OCI-LY7 (cell line): ENCODE data around the gene FSIP2. TPM values are rescaled to one million over a fixed set of nuclear protein-coding genes. Genes with fewer than 3 reads are reported as not detected.

Source experiments
- Bru-seq: library from RNA; stranded (reverse); fragments of 400-500 nt; gene quantifications from one replicate; lab custom pipeline; 2021; lab: Mats Ljungman, UMichigan
- BruChase-seq, 2 experiments: library from RNA; stranded (reverse); fragments of 400-500 nt; gene quantifications; one replicate each; lab custom pipeline; 2021; lab: Mats Ljungman, UMichigan
- BruUV-seq: library from RNA; stranded (reverse); fragments of 400-500 nt; replicated peaks from 2 replicates; lab custom pipeline; 2021; lab: Mats Ljungman, UMichigan
- CTCF ChIA-PET: fragments of 300-600 bp; sonication (Branson Sonifier 250); formaldehyde crosslinking; loops from one replicate; lab custom pipeline; 2022; ENCODE audit warnings: antibody characterized with exemption; ENCODE audit not compliant: unreplicated experiment; lab: Charles Lee
- POLR2A ChIA-PET: fragments of 300-600 bp; sonication (Branson Sonifier 250); formaldehyde crosslinking; loops from one replicate; lab custom pipeline; 2022; ENCODE audit warnings: antibody characterized with exemption; lab: Charles Lee
- DNase-seq: peaks from one replicate; pipeline ENCODE4 v3.0.0-alpha.2; 2015; ENCODE audit warnings: low spot score
- H2AFZ ChIP-seq: fragments of 200-600 bp; sonication (generic), shearing (Covaris generic); 2 replicates; pipeline ENCODE4 v1.6.1; 2014; ENCODE audit warnings: mild to moderate bottlenecking, antibody characterized with exemption, low read length, moderate library complexity
- H3K27ac ChIP-seq: fragments of 200-600 bp; sonication (generic); 2 replicates; pipeline ENCODE4 v1.5.1; 2014; ENCODE audit warnings: mixed run types, low read depth, mild to moderate bottlenecking, moderate library complexity, low read length, inconsistent platforms; ENCODE audit not compliant: poor library complexity, severe bottlenecking
- H3K36me3 ChIP-seq: fragments of 200-600 bp; sonication (generic); 2 replicates; pipeline ENCODE4 v1.6.1; 2014; ENCODE audit warnings: mild to moderate bottlenecking, antibody characterized with exemption, low read length, moderate library complexity, mixed read lengths; ENCODE audit not compliant: insufficient read depth
- H3K4me1 ChIP-seq: fragments of 200-600 bp; sonication (generic); 2 replicates; pipeline ENCODE4 v1.5.1; 2014; ENCODE audit warnings: mild to moderate bottlenecking, low read length; ENCODE audit not compliant: insufficient read depth, poor library complexity, severe bottlenecking
- H3K4me2 ChIP-seq: fragments of 200-600 bp; sonication (generic); 2 replicates; pipeline ENCODE4 v1.6.1; 2014; ENCODE audit warnings: mild to moderate bottlenecking, low read length
- H3K4me3 ChIP-seq: fragments of 200-600 bp; sonication (generic); 2 replicates; pipeline ENCODE4 v1.5.1; 2014; ENCODE audit warnings: mild to moderate bottlenecking, low read depth, low read length; ENCODE audit not compliant: poor library complexity, severe bottlenecking
- H3K79me2 ChIP-seq: fragments of 200-600 bp; sonication (generic); 2 replicates; pipeline ENCODE4 v1.6.1; 2016; ENCODE audit warnings: low read depth, mild to moderate bottlenecking, low read length, moderate library complexity, mixed read lengths; ENCODE audit not compliant: insufficient read depth
- H3K9me2 ChIP-seq: fragments of 200-600 bp; sonication (generic); 2 replicates; pipeline ENCODE4 v1.6.1; 2016; ENCODE audit warnings: mild to moderate bottlenecking, low read length, mixed read lengths; ENCODE audit not compliant: insufficient read depth
- H3K9me3 ChIP-seq: fragments of 200-600 bp; sonication (generic); 2 replicates; pipeline ENCODE4 v1.6.1; 2014; ENCODE audit warnings: mild to moderate bottlenecking, mixed run types, low read length, mixed read lengths
- H4K20me1 ChIP-seq: fragments of 200-600 bp; sonication (generic); 2 replicates; pipeline ENCODE4 v1.6.1; 2014; ENCODE audit warnings: mild to moderate bottlenecking, antibody characterized with exemption, low read length, moderate library complexity, mixed read lengths; ENCODE audit not compliant: insufficient read depth
- EZH2phosphoT487 ChIP-seq: fragments of 200-600 bp; sonication (generic); IDR thresholded peaks from 2 replicates; pipeline ENCODE4 v1.6.1; 2018; ENCODE audit warnings: low read depth, borderline replicate concordance, mild to moderate bottlenecking, mixed run types, antibody characterized with exemption, low read length, moderate library complexity, mixed read lengths
- intact Hi-C: fragments of 100-400 bp; cut with micrococcal nuclease; formaldehyde crosslinking; loops from one replicate; pipeline ENCODE4 v1.10.0; 2022; ENCODE audit not compliant: unreplicated experiment
- long read RNA-seq: library from polyadenylated mRNA; stranded (forward); transcript quantifications from one replicate; pipeline ENCODE4 v2.0.0, GENCODE V29; 2022
- total RNA-seq, 2 experiments: library from RNA; depleted of rRNA in 1 of 2; stranded (reverse); fragments of >200 nt in 1 of 2; shearing (Covaris generic) in 1 of 2; gene quantifications; 2 replicates each; pipeline ENCODE4 v1.2.3, GENCODE V29; 2014 to 2022
- TF ChIP-seq, protein P1 (sequence below): fragments of 200-600 bp; sonication (generic); conservative IDR thresholded peaks from 2 replicates; pipeline ENCODE4 v1.5.1; 2014; ENCODE audit warnings: mild to moderate bottlenecking, antibody characterized with exemption, low read length, moderate library complexity, mixed read lengths

The FSIP2 gene, protein sequence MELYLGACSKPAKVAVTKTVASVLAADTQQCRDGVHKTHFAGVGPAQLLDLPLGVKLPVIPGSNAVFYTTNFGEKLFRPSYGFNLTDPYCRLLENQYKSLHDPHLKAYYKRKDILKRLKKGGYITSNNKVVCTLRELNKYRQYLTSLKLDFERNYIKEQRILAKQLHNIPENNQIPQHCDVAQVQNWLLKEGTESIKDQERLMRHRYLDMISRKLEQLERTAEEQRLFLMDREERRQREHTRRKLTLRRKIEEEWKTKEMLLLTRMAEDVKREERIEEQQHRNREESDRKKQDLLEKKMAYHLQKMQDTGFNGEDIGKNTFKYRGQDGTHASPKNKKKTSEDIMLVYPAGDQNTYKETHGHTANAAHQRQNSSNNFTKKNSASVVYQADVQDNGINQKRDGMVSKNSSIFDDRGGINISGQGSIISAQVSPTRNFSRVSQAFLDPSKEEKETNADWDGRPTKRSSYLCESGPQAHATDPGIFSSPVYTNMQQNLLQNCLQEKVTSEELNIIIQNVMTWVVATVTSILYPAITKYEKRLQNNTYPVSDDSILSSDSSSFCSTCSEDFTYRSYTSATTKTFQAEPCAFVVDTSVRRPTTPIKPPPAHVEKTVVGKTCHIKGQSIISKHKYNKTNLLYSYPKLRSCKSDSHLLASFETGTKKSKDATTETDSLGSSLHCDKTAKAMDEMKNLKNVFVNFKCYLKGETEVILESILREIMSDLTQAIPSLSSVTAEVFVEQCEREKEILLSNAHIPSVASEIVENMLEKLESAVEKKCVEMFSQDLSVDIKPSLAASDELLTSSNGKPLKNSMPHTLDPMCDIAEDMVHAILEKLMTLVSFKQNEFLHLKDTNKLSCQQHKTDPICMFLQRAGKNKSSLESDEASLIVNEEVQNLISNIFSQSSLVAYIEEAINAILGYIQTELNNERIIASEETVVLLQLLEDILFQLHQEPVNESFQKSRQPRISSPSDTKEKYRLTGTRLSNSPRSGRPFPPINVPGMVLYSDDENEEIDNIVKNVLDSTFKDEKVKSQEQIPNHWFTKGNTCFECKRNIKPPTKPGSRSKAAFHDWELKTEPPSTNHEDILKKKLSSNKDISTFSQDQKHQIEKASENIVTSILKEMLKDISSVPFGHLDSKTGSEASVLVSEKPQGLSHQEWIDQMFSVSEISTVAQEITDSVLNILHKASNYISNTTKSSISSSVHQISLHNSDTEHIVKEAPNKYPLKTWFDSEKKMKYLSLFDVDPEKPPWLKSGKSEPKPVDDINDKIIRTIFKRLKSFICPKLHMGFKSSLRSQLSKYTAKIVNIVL (N-terminal part only)
- total RNA-seq (2014; rRNA removed; shearing (Covaris generic)) (0.06 and 0.08 TPM in 2 replicates), total RNA-seq (2022) (0.19 TPM in 1 of 2 replicates, not detected in the other), Bru-seq, nascent RNA (not detected), BruChase-seq, experiment 1, labeled RNA remaining after a 6-hour chase (percentile 1 among the genes with signal in this experiment), BruChase-seq, experiment 2, labeled RNA remaining after a 2-hour chase (not detected)
- long read RNA-seq, result 0 reads

DNA sequence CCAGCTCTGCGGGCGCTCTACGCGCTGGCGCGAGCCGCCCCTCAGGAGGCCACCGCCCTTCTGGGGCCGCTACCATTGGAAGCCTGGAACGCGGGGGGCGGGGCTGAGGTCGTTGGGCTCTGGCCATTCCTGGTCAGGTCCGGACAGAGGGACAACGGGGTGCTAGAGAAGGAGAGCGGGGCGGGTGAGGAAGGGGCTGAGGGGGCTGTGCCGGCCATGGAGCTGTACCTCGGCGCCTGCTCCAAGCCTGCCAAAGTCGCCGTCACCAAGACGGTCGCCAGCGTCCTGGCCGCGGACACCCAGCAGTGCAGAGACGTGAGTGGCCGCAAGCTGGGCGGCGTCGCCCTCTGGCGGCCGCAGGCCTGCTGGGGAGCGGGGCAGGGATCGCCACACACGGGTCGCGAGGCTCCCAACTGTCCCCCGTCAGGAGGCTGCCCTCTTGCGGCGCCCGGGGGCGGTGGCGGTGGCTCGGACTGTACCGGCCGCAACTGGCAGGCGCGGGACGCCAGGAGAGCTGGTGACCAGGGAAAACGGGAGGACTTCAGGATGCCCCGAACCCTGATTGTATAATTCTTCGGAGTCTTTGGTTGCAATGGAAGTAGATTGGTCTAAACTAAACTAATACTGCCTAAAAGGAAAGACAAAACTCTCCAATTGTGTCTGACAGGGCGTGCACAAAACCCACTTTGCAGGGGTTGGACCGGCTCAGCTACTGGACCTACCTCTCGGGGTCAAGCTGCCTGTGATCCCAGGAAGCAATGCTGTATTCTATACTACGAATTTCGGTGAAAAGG is at the start of gene FSIP2:
Gene FSIP2 (plus strand): TSS at position 126 of the 794 bp plus-strand sequence. CDS start 91 bp downstream, at position 217.
- Histone ChIP-seq H3K4me1 (no peaks in the 10 kb centered on the region), H4K20me1 (no peaks in the 10 kb centered on the region), H3K9me2 (no peaks in the 10 kb centered on the region), H2AFZ (no peak within 1 kb of the TSS), H3K9me3 (no peaks in the 10 kb centered on the region), H3K27ac (no peak within 1 kb of the TSS), H3K36me3 (no peaks in the 10 kb centered on the region), H3K4me2 (no peak within 1 kb of the TSS), H3K79me2 (no peaks in the 10 kb centered on the region), H3K4me3 (no peak within 1 kb of the TSS)
- POLR2A ChIA-PET, result no interaction called here
- BruUV-seq, result no TSS peak
- CTCF ChIA-PET, result no interaction called here
- intact Hi-C loops, result no loop called here
- no peak for DNase-seq
- TF ChIP-seq, protein P1, sequence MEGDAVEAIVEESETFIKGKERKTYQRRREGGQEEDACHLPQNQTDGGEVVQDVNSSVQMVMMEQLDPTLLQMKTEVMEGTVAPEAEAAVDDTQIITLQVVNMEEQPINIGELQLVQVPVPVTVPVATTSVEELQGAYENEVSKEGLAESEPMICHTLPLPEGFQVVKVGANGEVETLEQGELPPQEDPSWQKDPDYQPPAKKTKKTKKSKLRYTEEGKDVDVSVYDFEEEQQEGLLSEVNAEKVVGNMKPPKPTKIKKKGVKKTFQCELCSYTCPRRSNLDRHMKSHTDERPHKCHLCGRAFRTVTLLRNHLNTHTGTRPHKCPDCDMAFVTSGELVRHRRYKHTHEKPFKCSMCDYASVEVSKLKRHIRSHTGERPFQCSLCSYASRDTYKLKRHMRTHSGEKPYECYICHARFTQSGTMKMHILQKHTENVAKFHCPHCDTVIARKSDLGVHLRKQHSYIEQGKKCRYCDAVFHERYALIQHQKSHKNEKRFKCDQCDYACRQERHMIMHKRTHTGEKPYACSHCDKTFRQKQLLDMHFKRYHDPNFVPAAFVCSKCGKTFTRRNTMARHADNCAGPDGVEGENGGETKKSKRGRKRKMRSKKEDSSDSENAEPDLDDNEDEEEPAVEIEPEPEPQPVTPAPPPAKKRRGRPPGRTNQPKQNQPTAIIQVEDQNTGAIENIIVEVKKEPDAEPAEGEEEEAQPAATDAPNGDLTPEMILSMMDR, result no peak
- TF ChIP-seq EZH2phosphoT487, result no peak

DNA sequence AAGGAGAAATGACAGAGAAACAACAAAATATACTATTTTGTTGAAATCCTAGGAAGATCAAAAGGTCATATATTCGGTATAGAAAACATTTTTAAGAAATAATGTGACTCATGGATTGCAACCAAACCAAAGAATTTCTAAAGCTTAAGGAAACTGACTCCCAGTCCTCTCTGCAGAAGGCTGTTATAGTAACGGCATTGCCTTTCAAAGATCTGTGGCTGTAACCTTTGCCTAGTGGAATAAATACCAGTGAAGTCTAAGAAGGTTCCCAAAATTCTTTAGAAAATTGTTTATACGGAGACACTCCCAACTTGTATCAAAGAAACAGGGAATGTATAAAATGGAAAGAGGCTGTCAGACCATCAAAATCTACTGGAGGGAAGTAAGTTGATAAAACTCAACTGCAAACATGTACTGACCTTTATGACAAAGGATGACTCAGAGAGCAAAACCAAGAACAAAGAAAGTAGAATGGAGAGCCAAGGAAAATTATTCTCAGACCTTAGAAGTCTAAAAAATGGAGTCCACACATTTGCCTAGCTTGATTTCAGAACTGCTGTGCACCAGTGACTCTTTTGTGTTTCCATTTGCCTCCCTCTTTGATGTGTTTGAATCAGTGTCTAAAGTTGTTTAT is 48.6 kb upstream of the FSIP2 start:
- Histone ChIP-seq H3K9me3 (no peaks in the 10 kb centered on the region), H3K27ac (no peak overlapping the region), H3K36me3 (no peaks in the 10 kb centered on the region), H3K4me2 (no peak overlapping the region), H3K79me2 (no peaks in the 10 kb centered on the region), H3K4me3 (no peak overlapping the region), H2AFZ (no peak overlapping the region), H3K9me2 (no peaks in the 10 kb centered on the region), H3K4me1 (no peaks in the 10 kb centered on the region), H4K20me1 (no peaks in the 10 kb centered on the region)
- BruUV-seq, result no TSS peak
- TF ChIP-seq, protein P1, result no peak
- TF ChIP-seq EZH2phosphoT487, result no peak
- ChIA-PET CTCF (no interaction called here), POLR2A (interaction anchor here (0.6 to 1.9 kb wide), 5 partner anchors 11 to 353 kb away, joined by 3 to 5 read pairs (median 3); no protein-coding TSS in a partner anchor)
- intact Hi-C loops, result no loop called here
- no peak for DNase-seq
